ENCODE results near the gene TCF7L1.

The TCF7L1 gene

DNA sequence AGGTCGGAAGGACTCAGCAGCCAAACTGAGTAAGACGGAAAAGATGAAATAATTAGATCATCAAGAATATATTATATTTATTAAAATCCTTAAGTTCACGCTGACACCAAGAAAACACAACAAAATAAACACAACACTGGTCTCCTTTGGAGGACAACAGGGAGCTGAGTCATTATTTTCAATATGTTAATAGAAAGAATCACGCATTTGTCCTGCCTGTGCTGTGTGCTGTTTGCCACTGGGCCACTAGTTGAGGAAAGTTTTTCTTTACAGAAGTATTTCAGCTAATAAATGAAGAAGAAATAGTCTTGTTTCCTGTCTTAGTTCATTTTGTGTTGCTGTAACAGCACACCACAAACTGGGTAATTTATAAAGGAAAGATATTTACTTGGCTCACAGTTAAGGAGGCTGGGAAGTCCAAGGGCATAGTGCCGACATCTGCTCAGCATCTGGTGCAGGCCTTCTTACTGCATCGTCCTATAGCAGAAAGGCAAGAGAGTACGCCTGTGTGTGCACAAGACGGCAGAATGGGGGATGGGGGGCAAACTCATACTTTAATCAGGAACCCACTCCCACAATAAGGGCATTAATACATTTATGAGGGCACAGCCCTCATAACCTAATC lies 88.0 kb downstream of the TCF7L1 start:
- Histone ChIP-seq H3K27ac (ENCODE audit: low read depth, low read length) (no peak overlapping the region), H3K79me2 (ENCODE audit: control insufficient read depth, low read length) (no peaks in the 10 kb centered on the region)
- TF ChIP-seq EZH2phosphoT487 (IDR thresholded peaks at IDR 0.05; ENCODE audit: borderline replicate concordance, low read length): no peak
- TF ChIP-seq, protein P1, sequence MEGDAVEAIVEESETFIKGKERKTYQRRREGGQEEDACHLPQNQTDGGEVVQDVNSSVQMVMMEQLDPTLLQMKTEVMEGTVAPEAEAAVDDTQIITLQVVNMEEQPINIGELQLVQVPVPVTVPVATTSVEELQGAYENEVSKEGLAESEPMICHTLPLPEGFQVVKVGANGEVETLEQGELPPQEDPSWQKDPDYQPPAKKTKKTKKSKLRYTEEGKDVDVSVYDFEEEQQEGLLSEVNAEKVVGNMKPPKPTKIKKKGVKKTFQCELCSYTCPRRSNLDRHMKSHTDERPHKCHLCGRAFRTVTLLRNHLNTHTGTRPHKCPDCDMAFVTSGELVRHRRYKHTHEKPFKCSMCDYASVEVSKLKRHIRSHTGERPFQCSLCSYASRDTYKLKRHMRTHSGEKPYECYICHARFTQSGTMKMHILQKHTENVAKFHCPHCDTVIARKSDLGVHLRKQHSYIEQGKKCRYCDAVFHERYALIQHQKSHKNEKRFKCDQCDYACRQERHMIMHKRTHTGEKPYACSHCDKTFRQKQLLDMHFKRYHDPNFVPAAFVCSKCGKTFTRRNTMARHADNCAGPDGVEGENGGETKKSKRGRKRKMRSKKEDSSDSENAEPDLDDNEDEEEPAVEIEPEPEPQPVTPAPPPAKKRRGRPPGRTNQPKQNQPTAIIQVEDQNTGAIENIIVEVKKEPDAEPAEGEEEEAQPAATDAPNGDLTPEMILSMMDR (IDR thresholded peaks at IDR 0.05; ENCODE audit: low read depth, low read length, poor library complexity, severe bottlenecking): no peak

DNA sequence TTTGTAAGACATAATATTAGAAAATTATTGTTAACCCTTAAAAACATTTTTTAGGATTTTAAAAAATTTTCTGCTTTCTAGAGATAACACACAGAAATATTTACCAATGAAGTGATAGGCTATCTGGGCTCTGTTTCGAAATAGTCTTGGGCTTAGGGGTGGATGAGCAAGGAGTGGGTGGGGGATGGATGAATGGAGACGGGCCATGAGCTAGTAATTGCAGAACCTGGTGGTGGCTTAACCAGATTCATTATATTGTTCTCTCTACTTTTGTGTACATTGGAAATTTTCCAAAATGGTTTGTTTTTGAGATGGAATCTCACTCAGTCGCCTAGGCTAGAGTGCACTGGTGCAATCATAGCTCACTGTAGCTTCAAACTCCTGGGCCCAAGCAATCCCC lies 89.6 kb downstream of the TCF7L1 start:
- TF ChIP-seq, protein P1 (IDR thresholded peaks at IDR 0.05; ENCODE audit: low read depth, low read length, poor library complexity, severe bottlenecking): no peak
- no peak for TF ChIP-seq EZH2phosphoT487 (IDR thresholded peaks at IDR 0.05; ENCODE audit: borderline replicate concordance, low read length)
- H3K9me3 ChIP-seq (ENCODE audit: control insufficient read depth, insufficient read depth, low read length): no peaks in the 10 kb centered on the region
- H3K4me3 ChIP-seq (ENCODE audit: low read length): no peak overlapping the region

More for the DNA sequence above, 88.0 kb downstream of the TCF7L1 start:
- no peaks in the 10 kb centered on the region for H3K4me1 ChIP-seq (ENCODE audit: control insufficient read depth, low read length)
- H3K4me2 ChIP-seq (ENCODE audit: low read length): no peak overlapping the region
- no peaks in the 10 kb centered on the region for H3K36me3 ChIP-seq (ENCODE audit: control insufficient read depth, low read length)
- no peaks in the 10 kb centered on the region for H4K20me1 ChIP-seq (ENCODE audit: control insufficient read depth, insufficient read depth, low read depth, low read length)
- H3K9me2 ChIP-seq (replicated peaks; ENCODE audit: control insufficient read depth, low read length): no peaks in the 10 kb centered on the region
- peaks cover 7% of the 10 kb centered on the region for H3K27me3 ChIP-seq (ENCODE audit: control insufficient read depth, low read length)
- H3K9me3 ChIP-seq (ENCODE audit: control insufficient read depth, insufficient read depth, low read length): no peaks in the 10 kb centered on the region
- H3K4me3 ChIP-seq (ENCODE audit: low read length): no peak overlapping the region
- no peaks in the 10 kb centered on the region for H3F3A ChIP-seq (ENCODE audit: control insufficient read depth, insufficient read depth)

DNA sequence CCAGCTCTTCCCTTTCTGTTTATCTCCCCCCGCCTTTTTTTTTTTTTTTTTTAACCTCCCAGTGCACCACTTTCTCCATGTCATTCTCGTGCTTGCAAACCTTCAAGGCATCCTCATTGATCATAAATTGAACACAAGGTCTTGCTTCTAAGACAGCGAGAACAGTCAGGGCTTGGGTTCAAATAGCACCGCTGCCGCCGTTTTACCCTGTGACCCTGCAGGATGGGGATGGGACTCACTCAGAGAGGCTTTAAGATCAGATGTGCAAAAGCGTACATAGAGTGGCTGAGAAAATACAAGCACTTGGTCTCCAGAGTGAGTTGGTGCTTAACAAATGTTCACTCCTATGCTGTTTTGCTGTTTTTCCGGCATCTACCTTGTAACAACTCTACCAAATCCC lies 93.6 kb downstream of the TCF7L1 start:
- Histone ChIP-seq H3K79me2 (ENCODE audit: control insufficient read depth, low read length) (no peaks in the 10 kb centered on the region), H3K9me2 (replicated peaks; ENCODE audit: control insufficient read depth, low read length) (no peaks in the 10 kb centered on the region), H3K27ac (ENCODE audit: low read depth, low read length) (no peak overlapping the region), H3K4me3 (ENCODE audit: low read length) (no peak overlapping the region), H3F3A (ENCODE audit: control insufficient read depth, insufficient read depth) (no peaks in the 10 kb centered on the region), H3K27me3 (ENCODE audit: control insufficient read depth, low read length) (0 out of 2 replicates have a peak, but pooled peaks cover 4% of the 10 kb centered on the region), H4K20me1 (ENCODE audit: control insufficient read depth, insufficient read depth, low read depth, low read length) (no peaks in the 10 kb centered on the region), H3K36me3 (ENCODE audit: control insufficient read depth, low read length) (no peaks in the 10 kb centered on the region), H3K4me2 (ENCODE audit: low read length) (no peak overlapping the region), H3K4me1 (ENCODE audit: control insufficient read depth, low read length) (no peaks in the 10 kb centered on the region), H3K9me3 (ENCODE audit: control insufficient read depth, insufficient read depth, low read length) (no peaks in the 10 kb centered on the region)
- TF ChIP-seq, protein P1 (IDR thresholded peaks at IDR 0.05; ENCODE audit: low read depth, low read length, poor library complexity, severe bottlenecking): no peak
- TF ChIP-seq EZH2phosphoT487 (IDR thresholded peaks at IDR 0.05; ENCODE audit: borderline replicate concordance, low read length): no peak

More for the DNA sequence above, 89.6 kb downstream of the TCF7L1 start:
- Histone ChIP-seq H3K27me3 (ENCODE audit: control insufficient read depth, low read length) (peaks cover 3% of the 10 kb centered on the region; the same call in 1 of the 2 replicates), H3K27ac (ENCODE audit: low read depth, low read length) (no peak overlapping the region), H3K79me2 (ENCODE audit: control insufficient read depth, low read length) (no peaks in the 10 kb centered on the region), H3K4me2 (ENCODE audit: low read length) (no peak overlapping the region), H3K4me1 (ENCODE audit: control insufficient read depth, low read length) (no peaks in the 10 kb centered on the region), H3K36me3 (ENCODE audit: control insufficient read depth, low read length) (no peaks in the 10 kb centered on the region), H3K9me2 (replicated peaks; ENCODE audit: control insufficient read depth, low read length) (no peaks in the 10 kb centered on the region), H3F3A (ENCODE audit: control insufficient read depth, insufficient read depth) (no peaks in the 10 kb centered on the region), H4K20me1 (ENCODE audit: control insufficient read depth, insufficient read depth, low read depth, low read length) (no peaks in the 10 kb centered on the region)
